NB4 (cell line): Measurements from ENCODE around the gene NUP50.

ENCODE experiments used
- CTCF ChIP-seq: IDR thresholded peaks from one replicate; pipeline ENCODE4 v1.5.1; 2012; ENCODE audit warnings: low read depth, low read length
- MAX ChIP-seq: IDR thresholded peaks from 2 replicates; pipeline ENCODE4 v1.6.1; 2011; ENCODE audit warnings: low read depth, low read length
- MYC ChIP-seq: IDR thresholded peaks from 2 replicates; pipeline ENCODE4 v1.6.1; 2011; ENCODE audit warnings: low read depth, low read length
- POLR2A ChIP-seq: IDR thresholded peaks from 2 replicates; pipeline ENCODE4 v1.6.1; 2011; ENCODE audit warnings: mild to moderate bottlenecking; ENCODE audit not compliant: insufficient read length; ENCODE audit errors: extremely low read depth

- TF ChIP-seq CTCF (no peak), MYC (no peak), POLR2A (no peak), MAX (no peak)
Observed at GRCh38 chr22:45206233-45206632, 42.5 kb downstream of the NUP50 start.
